HG03457 (cell line): ENCODE data around the gene SLCO4A1.

ENCODE experiments used
- ATAC-seq: cut with Tn5 transposase; IDR thresholded peaks from one replicate; pipeline ENCODE4 v1.9.1; 2021; ENCODE audit warnings: moderate number of reproducible peaks; ENCODE audit not compliant: unreplicated experiment

The SLCO4A1 gene

GRCh38 chr20:62696989-62697388 lies 54.7 kb downstream of the SLCO4A1 start:
- ATAC-seq = no peak

- ATAC-seq = no peak
These were observed 55.2 kb downstream of the SLCO4A1 start for GRCh38 chr20:62697468-62697912.

GRCh38 chr20:62698231-62698630 lies 55.9 kb downstream of the SLCO4A1 start:
- no peak for ATAC-seq

GRCh38 chr20:62699296-62699695 lies 57.0 kb downstream of the SLCO4A1 start:
- no peak for ATAC-seq

GRCh38 chr20:62699741-62700140 lies 57.4 kb downstream of the SLCO4A1 start:
- ATAC-seq = no peak

GRCh38 chr20:62700261-62700930 lies 58.1 kb downstream of the SLCO4A1 start:
- ATAC-seq = no peak

GRCh38 chr20:62701161-62702012 lies 59.1 kb downstream of the SLCO4A1 start:
- ATAC-seq = no peak

- no peak for ATAC-seq
These were observed 59.7 kb downstream of the SLCO4A1 start for GRCh38 chr20:62702013-62702300.

- no peak for ATAC-seq
These were observed 60.9 kb downstream of the SLCO4A1 start for GRCh38 chr20:62702895-62703852.

- ATAC-seq = no peak
These were observed 61.5 kb downstream of the SLCO4A1 start for GRCh38 chr20:62703853-62704228.

- ATAC-seq = no peak
These were observed 62.1 kb downstream of the SLCO4A1 start for GRCh38 chr20:62704341-62704948.

GRCh38 chr20:62705627-62706026 lies 63.3 kb downstream of the SLCO4A1 start:
- no peak for ATAC-seq

- ATAC-seq = no peak
These were observed 64.0 kb downstream of the SLCO4A1 start for GRCh38 chr20:62706344-62706743.

- ATAC-seq = no peak
These were observed 64.6 kb downstream of the SLCO4A1 start for GRCh38 chr20:62706857-62707256.

GRCh38 chr20:62707276-62707920 lies 65.1 kb downstream of the SLCO4A1 start:
- no peak for ATAC-seq

GRCh38 chr20:62707921-62708521 lies 65.7 kb downstream of the SLCO4A1 start:
- ATAC-seq = no peak

GRCh38 chr20:62708591-62709536 lies 66.6 kb downstream of the SLCO4A1 start, which contains the start of gene NTSR1:
NTSR1 (plus strand) TSS chr20:62708836; CDS start chr20:62709208, 372 bp downstream.
- ATAC-seq = no peak

- no peak for ATAC-seq
These were observed 67.2 kb downstream of the SLCO4A1 start for GRCh38 chr20:62709537-62709905.
